Measurements from ENCODE around the gene CCR5AS.

Gene CCR5AS

GRCh38 chr3:46422617-46423016, 15.8 kb upstream of the CCR5AS start:
- peaks cover 22% of the 10 kb centered on the region for H3K4me1 ChIP-seq (ENCODE audit: low read depth)
- TF ChIP-seq, protein P1, sequence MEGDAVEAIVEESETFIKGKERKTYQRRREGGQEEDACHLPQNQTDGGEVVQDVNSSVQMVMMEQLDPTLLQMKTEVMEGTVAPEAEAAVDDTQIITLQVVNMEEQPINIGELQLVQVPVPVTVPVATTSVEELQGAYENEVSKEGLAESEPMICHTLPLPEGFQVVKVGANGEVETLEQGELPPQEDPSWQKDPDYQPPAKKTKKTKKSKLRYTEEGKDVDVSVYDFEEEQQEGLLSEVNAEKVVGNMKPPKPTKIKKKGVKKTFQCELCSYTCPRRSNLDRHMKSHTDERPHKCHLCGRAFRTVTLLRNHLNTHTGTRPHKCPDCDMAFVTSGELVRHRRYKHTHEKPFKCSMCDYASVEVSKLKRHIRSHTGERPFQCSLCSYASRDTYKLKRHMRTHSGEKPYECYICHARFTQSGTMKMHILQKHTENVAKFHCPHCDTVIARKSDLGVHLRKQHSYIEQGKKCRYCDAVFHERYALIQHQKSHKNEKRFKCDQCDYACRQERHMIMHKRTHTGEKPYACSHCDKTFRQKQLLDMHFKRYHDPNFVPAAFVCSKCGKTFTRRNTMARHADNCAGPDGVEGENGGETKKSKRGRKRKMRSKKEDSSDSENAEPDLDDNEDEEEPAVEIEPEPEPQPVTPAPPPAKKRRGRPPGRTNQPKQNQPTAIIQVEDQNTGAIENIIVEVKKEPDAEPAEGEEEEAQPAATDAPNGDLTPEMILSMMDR (IDR thresholded peaks at IDR 0.05; ENCODE audit: low read depth, low read length), result no peak
- no peaks in the 10 kb centered on the region for H3K27me3 ChIP-seq
- H3K4me3 ChIP-seq, result no peak overlapping the region
- DNase-seq (ENCODE audit: low read depth in 1 of 2, low spot score in 1 of 2), result no peak
- H3K36me3 ChIP-seq, result no peaks in the 10 kb centered on the region
- H3K27ac ChIP-seq, result no peak overlapping the region
- no peaks in the 10 kb centered on the region for H3K9me3 ChIP-seq (ENCODE audit: low read depth)

- no peaks in the 10 kb centered on the region for H3K27me3 ChIP-seq
- TF ChIP-seq, protein P1 (IDR thresholded peaks at IDR 0.05; ENCODE audit: low read depth, low read length), result no peak
- no peak overlapping the region for H3K27ac ChIP-seq
- no peaks in the 10 kb centered on the region for H3K36me3 ChIP-seq
- H3K4me3 ChIP-seq, result no peak overlapping the region
- no peaks in the 10 kb centered on the region for H3K9me3 ChIP-seq (ENCODE audit: low read depth)
- no peak for DNase-seq (ENCODE audit: low read depth in 1 of 2, low spot score in 1 of 2)
- H3K4me1 ChIP-seq (ENCODE audit: low read depth), result peaks cover 25% of the 10 kb centered on the region
Measured at GRCh38 chr3:46420931-46421330, 14.1 kb upstream of the CCR5AS start.

GRCh38 chr3:46419816-46420215, 12.9 kb upstream of the CCR5AS start:
- no peak overlapping the region for H3K27ac ChIP-seq
- TF ChIP-seq, protein P1 (IDR thresholded peaks at IDR 0.05; ENCODE audit: low read depth, low read length), result no peak
- no peaks in the 10 kb centered on the region for H3K27me3 ChIP-seq
- DNase-seq (ENCODE audit: low read depth in 1 of 2, low spot score in 1 of 2), result no peak
- no peaks in the 10 kb centered on the region for H3K36me3 ChIP-seq
- H3K4me1 ChIP-seq (ENCODE audit: low read depth), result peaks cover 34% of the 10 kb centered on the region
- H3K4me3 ChIP-seq, result no peak overlapping the region
- H3K9me3 ChIP-seq (ENCODE audit: low read depth), result no peaks in the 10 kb centered on the region

- no peaks in the 10 kb centered on the region for H3K27me3 ChIP-seq
- DNase-seq (ENCODE audit: low read depth in 1 of 2, low spot score in 1 of 2), result no peak
- TF ChIP-seq, protein P1 (IDR thresholded peaks at IDR 0.05; ENCODE audit: low read depth, low read length), result no peak
Measured at GRCh38 chr3:46417841-46418611, 11.2 kb upstream of the CCR5AS start.

GRCh38 chr3:46416811-46417510, 10.1 kb upstream of the CCR5AS start:
- Histone ChIP-seq H3K4me3 (no peak overlapping the region), H3K4me1 (ENCODE audit: low read depth) (peaks cover 62% of the 10 kb centered on the region), H3K36me3 (no peaks in the 10 kb centered on the region), H3K27ac (peak overlapping the region; percentile 68), H3K9me3 (ENCODE audit: low read depth) (no peaks in the 10 kb centered on the region), H3K27me3 (no peaks in the 10 kb centered on the region)
- TF ChIP-seq, protein P1 (IDR thresholded peaks at IDR 0.05; ENCODE audit: low read depth, low read length), result no peak
- DNase-seq (ENCODE audit: low read depth in 1 of 2, low spot score in 1 of 2), result peak in 1 of 2 donors; percentile 54

More at GRCh38 chr3:46417841-46418611, 11.2 kb upstream of the CCR5AS start:
- H3K4me1 ChIP-seq (ENCODE audit: low read depth), result peaks cover 51% of the 10 kb centered on the region
- H3K4me3 ChIP-seq, result no peak overlapping the region
- H3K36me3 ChIP-seq, result no peaks in the 10 kb centered on the region
- peak overlapping the region; percentile 68 for H3K27ac ChIP-seq
- no peaks in the 10 kb centered on the region for H3K9me3 ChIP-seq (ENCODE audit: low read depth)
